Activated CD4-positive, alpha-beta T cell treated with anti-CD3 and anti-CD28 coated beads, Interleukin-2, amount 10 ng/mL, durations not matched to agents 7 days and 5 days (primary cell): ENCODE results near the gene UGT1A6. TPM values are rescaled to one million over a fixed set of nuclear protein-coding genes. Genes with fewer than 3 reads are reported as not detected.

Experiments
- CTCF ChIA-PET: fragments of 350-600 bp; sonication (Branson Sonifier 250); formaldehyde crosslinking; loops from one replicate; lab custom pipeline; 2021; ENCODE audit warnings: antibody characterized with exemption; lab: Charles Lee
- POLR2A ChIA-PET: fragments of 350-600 bp; sonication (Branson Sonifier 250); formaldehyde crosslinking; loops from one replicate; lab custom pipeline; 2021; ENCODE audit warnings: antibody characterized with exemption; lab: Charles Lee
- DNase-seq: peaks from one replicate; pipeline ENCODE4 v3.0.0-alpha.2; 2020
- H3K27ac Mint-ChIP-seq: one replicate; pipeline ENCODE4 v1.8.0; 2021; ENCODE audit warnings: mild to moderate bottlenecking, moderate library complexity, mixed read lengths
- H3K27me3 Mint-ChIP-seq: one replicate; pipeline ENCODE4 v1.8.0; 2021; ENCODE audit warnings: mixed read lengths
- H3K36me3 Mint-ChIP-seq: one replicate; pipeline ENCODE4 v1.8.0; 2021; ENCODE audit warnings: low read depth, mixed read lengths
- H3K4me1 Mint-ChIP-seq: one replicate; pipeline ENCODE4 v1.8.0; 2021; ENCODE audit warnings: mixed read lengths
- H3K4me3 Mint-ChIP-seq: one replicate; pipeline ENCODE4 v1.8.0; 2021; ENCODE audit warnings: mild to moderate bottlenecking, moderate library complexity, mixed read lengths
- H3K9me3 Mint-ChIP-seq: one replicate; pipeline ENCODE4 v1.8.0; 2021; ENCODE audit warnings: mixed read lengths
- total RNA-seq, 2 experiments: library from RNA; stranded (reverse); gene quantifications; one replicate each; pipeline ENCODE4 v1.2.3, GENCODE V29; 2021

The UGT1A6 gene
- total RNA-seq, 2 experiments from 2014 or later = not detected

DNA sequence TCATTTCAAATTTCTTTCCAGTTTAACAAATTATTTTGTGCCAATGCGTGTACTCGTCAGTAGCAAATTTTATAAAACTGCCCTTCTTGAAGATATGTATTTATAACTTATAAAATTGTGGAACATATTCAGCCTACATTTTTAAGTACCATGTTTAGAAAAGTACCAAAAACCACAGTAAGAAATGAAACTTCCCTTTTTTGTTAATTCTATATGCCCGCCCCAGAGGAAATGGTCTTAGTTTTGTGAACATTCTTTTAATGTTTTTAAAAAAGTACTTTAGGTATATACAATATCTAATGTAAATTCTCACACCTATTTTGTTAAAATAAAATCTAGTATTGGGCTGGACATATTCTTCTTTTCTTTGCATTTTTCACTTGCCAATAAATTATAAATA, 19.8 kb upstream of the UGT1A6 start:
- no peak for DNase-seq
- Mint-ChIP-seq H3K9me3 (no peaks in the 10 kb centered on the region), H3K27me3 (peaks cover 24% of the 10 kb centered on the region), H3K36me3 (no peaks in the 10 kb centered on the region), H3K4me3 (no peak overlapping the region), H3K4me1 (no peaks in the 10 kb centered on the region), H3K27ac (no peak overlapping the region)
- ChIA-PET CTCF (no interaction called here), POLR2A (no interaction called here)

DNA sequence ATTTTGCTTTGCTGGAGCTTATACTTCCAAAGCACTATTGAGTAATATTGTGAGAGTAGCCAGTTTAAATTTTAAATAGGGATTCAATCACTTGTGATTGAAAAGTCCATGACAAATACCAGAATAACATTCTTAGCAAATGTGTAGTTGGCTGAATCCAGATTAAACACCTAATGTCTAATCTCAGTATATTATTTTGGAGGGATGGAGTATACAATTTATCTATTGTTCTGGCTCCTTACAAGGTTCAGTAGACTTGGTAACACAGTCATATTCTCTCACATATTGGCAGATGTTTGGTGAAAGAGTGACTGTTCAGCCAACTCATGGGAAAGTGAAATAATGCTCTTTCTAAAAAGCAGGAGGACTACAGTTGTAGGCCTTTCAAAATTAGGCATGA, 18.8 kb upstream of the UGT1A6 start:
- no peak for DNase-seq
- H3K36me3 Mint-ChIP-seq = no peaks in the 10 kb centered on the region
- no peaks in the 10 kb centered on the region for H3K4me1 Mint-ChIP-seq
- H3K27ac Mint-ChIP-seq = no peak overlapping the region
- no peak overlapping the region for H3K4me3 Mint-ChIP-seq
- no peaks in the 10 kb centered on the region for H3K9me3 Mint-ChIP-seq
- ChIA-PET POLR2A (no interaction called here), CTCF (no interaction called here)
- peaks cover 29% of the 10 kb centered on the region for H3K27me3 Mint-ChIP-seq

DNA sequence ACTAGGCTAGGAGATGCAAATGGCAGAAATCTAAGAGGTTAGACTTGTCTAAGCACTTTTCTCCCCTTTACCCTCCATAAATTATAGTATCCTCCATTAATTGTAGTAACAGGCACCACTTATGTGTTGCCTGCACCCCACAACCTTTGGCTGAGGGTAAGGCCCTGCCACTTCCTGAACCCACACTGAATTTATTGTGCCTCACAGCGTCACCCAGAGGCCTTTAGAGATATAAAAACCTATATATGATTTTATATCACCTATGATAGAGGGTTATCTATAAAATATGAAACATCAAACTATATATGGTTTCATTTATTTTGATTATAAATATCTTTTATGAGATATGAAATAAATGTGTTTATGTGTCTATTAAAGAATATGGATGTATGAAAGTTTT, 18.4 kb upstream of the UGT1A6 start:
- no peak overlapping the region for H3K4me3 Mint-ChIP-seq
- H3K4me1 Mint-ChIP-seq = no peaks in the 10 kb centered on the region
- no peak for DNase-seq
- no peaks in the 10 kb centered on the region for H3K36me3 Mint-ChIP-seq
- no peaks in the 10 kb centered on the region for H3K9me3 Mint-ChIP-seq
- ChIA-PET POLR2A (no interaction called here), CTCF (no interaction called here)
- H3K27me3 Mint-ChIP-seq = peaks cover 32% of the 10 kb centered on the region
- H3K27ac Mint-ChIP-seq = no peak overlapping the region

DNA sequence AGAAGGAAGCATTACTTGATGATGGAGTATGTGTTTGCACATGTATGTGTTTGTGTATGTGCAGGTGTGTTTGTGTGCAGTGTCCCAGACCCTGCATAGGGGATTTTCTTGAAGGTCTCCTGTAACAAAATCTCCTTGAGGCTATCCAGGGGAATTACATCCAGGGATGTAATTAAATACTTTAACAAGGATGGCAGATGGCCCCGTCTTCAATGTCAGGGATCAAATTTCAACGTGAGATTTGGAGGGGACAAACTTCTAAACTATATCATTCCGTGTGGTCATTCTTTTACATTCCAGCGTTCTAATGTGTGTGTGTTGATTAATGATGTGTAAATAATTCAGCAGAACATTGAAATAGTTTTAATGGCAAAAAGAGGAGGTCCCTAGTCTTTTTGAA, 17.7 kb upstream of the UGT1A6 start:
- H3K27me3 Mint-ChIP-seq = peaks cover 31% of the 10 kb centered on the region
- H3K9me3 Mint-ChIP-seq = no peaks in the 10 kb centered on the region
- H3K27ac Mint-ChIP-seq = no peak overlapping the region
- ChIA-PET CTCF (no interaction called here), POLR2A (no interaction called here)
- H3K4me3 Mint-ChIP-seq = no peak overlapping the region
- no peaks in the 10 kb centered on the region for H3K4me1 Mint-ChIP-seq
- DNase-seq = no peak
- H3K36me3 Mint-ChIP-seq = no peaks in the 10 kb centered on the region

DNA sequence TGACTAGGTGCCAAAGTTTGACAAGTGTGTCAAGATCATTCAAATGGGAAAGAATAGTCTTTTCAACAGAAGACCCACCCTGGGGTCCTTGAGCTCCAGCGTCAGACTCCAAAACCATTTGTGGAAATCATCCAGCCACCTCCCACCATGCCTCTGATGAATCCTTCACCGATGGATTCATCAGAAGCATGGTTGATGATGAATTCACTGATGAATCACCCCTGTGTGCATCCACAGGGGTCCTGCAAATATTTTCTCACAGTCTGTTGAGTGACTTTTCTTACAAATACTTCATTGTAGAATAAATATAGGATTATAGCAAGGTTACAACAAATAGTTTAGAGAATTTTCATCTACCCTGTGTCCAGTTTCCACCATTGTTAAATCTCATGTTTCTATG, 16.6 kb upstream of the UGT1A6 start:
- Mint-ChIP-seq H3K4me1 (no peaks in the 10 kb centered on the region), H3K36me3 (no peaks in the 10 kb centered on the region)
- POLR2A ChIA-PET = no interaction called here

DNA sequence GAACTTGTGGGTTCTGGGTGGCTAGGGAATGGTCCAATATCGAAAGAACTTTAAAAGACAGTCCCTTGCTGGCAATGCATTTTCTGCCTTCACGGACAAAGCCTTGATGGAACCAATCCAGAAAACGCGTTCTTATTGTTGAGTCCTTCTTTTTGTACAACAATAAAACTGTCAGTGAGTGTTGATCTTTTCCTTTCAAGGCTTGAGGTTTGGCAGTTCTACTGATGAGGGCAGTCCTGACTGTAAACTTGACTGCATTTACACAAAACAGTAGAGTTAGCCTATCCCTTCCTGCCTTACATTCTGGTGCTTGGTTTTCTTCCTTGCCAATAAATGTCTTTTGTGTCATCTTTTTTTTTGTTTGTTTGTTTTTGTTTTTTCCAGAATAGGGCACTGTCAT, 13.5 kb upstream of the UGT1A6 start:
- CTCF ChIA-PET = no interaction called here
- Mint-ChIP-seq H3K36me3 (no peaks in the 10 kb centered on the region), H3K4me1 (no peaks in the 10 kb centered on the region), H3K27me3 (peaks cover 30% of the 10 kb centered on the region), H3K4me3 (no peak overlapping the region), H3K9me3 (no peaks in the 10 kb centered on the region), H3K27ac (no peak overlapping the region)
- no peak for DNase-seq
- POLR2A ChIA-PET = no interaction called here

More for the DNA sequence above, 16.6 kb upstream of the UGT1A6 start:
- CTCF ChIA-PET = no interaction called here
- H3K9me3 Mint-ChIP-seq = no peaks in the 10 kb centered on the region
- no peak overlapping the region for H3K27ac Mint-ChIP-seq
- no peak overlapping the region for H3K4me3 Mint-ChIP-seq
- H3K27me3 Mint-ChIP-seq = peaks cover 25% of the 10 kb centered on the region
- no peak for DNase-seq

DNA sequence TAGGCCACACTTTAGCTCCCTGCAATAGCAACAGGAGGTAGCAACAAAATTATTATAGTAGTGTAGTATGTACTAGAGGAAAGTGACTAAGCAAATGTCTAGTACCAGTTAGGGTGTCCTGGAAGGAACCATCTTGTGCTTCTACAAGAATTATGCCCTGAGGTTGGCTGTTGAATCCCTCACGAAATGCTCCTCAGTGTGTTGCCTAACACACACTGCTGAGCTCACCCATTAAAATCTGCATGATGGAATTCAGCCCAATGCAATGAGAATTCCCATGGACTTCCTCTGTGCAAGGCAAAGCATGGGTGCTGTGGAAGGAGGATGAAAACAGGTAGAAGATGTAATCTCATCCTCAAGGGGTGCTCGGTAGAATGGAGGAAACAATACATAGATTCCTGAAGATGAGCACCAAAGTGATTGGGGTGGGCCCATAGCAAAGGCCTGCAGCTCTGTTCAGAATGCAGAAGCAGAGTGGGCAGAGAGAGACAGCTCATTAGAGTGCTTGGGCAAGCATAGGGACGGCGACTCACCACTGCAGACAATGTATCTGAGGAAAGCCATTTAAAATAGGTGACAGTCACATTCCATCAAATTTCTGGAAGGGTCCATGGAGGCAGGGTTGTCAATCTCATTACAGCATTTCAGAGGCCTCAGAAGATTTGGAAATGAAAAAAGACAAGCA, 12.2 kb upstream of the UGT1A6 start:
- H3K4me1 Mint-ChIP-seq = no peaks in the 10 kb centered on the region
- DNase-seq = no peak
- H3K9me3 Mint-ChIP-seq = no peaks in the 10 kb centered on the region
- ChIA-PET CTCF (no interaction called here), POLR2A (no interaction called here)
- H3K27me3 Mint-ChIP-seq = peaks cover 32% of the 10 kb centered on the region
- no peaks in the 10 kb centered on the region for H3K36me3 Mint-ChIP-seq
- no peak overlapping the region for H3K4me3 Mint-ChIP-seq
- no peak overlapping the region for H3K27ac Mint-ChIP-seq

DNA sequence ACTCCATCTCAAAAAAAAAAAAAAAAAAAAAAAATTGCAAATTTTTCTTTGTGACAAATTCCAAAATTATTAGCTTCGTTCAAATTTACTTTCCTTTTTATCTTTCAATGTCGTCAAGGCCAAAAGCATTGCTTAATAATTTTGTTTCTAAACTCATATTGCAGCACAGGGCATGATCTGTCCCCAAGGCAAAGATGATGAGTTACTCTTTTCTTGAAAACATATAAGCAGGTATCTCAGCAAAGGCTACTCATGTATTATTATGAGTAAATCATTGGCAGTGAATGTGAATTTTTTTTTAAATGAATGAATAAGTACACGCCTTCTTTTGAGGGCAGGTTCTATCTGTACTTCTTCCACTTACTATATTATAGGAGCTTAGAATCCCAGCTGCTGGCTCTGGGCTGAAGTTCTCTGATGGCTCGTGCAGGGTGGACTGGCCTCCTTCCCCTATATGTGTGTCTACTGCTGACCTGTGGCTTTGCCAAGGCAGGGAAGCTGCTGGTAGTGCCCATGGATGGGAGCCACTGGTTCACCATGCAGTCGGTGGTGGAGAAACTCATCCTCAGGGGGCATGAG, 11.1 kb upstream of the UGT1A6 start, which contains the start of gene UGT1A7:
Gene UGT1A7, plus strand, starts transcription at position 381 of the 579 bp plus-strand sequence. Its CDS starts 37 bp downstream, at position 418.
- no peak for DNase-seq
- Mint-ChIP-seq H3K4me3 (no peak within 1 kb of the TSS), H3K27me3 (peaks cover 28% of the 10 kb centered on the region), H3K36me3 (no peaks in the 10 kb centered on the region), H3K27ac (no peak within 1 kb of the TSS), H3K4me1 (no peaks in the 10 kb centered on the region), H3K9me3 (no peaks in the 10 kb centered on the region)
- POLR2A ChIA-PET = no interaction called here
- CTCF ChIA-PET = no interaction called here

DNA sequence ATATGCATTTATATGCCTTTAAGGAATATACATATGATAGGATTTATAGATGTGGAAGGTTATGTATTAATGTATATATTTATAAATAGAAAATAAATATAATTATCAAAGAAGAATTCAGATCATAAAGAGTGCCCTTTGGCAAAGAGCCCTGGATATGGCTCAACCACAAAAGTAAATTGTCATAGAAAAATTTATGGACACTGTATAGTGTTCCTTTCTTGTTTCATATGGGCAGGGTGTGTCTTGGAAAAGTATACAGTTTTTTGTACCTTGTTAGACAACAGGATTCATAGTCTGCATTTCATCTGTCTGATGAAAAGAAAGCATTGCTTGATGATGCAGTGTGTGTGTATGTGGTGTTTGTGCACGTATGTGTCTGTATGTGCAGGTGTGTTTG, 8.1 kb upstream of the UGT1A6 start:
- H3K4me3 Mint-ChIP-seq = no peak overlapping the region
- CTCF ChIA-PET = no interaction called here
- DNase-seq = no peak

DNA sequence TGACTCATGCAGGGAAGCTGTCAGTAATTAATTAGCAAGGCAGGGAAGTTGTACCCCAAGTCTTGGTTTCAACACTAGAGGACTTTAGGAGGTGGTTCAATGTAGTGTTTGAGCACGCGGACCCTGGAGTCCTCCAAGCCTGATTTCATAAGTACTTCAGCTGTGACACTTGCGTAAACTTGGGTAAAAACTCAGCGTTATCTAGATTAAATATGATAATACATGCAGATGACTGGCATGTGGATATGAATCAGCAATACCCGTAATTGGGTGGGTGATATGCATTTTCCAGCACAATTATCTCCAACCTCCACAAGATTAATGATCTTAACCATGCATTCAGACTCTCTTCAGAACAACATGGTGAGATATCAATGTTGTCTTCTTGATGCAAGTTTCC, 5.8 kb upstream of the UGT1A6 start:
- no peak for DNase-seq
- H3K4me1 Mint-ChIP-seq = no peaks in the 10 kb centered on the region
- H3K9me3 Mint-ChIP-seq = no peaks in the 10 kb centered on the region
- peaks cover 12% of the 10 kb centered on the region for H3K27me3 Mint-ChIP-seq
- CTCF ChIA-PET = interaction anchor here (1.0 kb wide), 1 partner anchor 13 kb away, joined by 3 read pairs; no protein-coding TSS in a partner anchor
- no peaks in the 10 kb centered on the region for H3K36me3 Mint-ChIP-seq
- no peak overlapping the region for H3K27ac Mint-ChIP-seq
- H3K4me3 Mint-ChIP-seq = no peak overlapping the region
- POLR2A ChIA-PET = no interaction called here

More for the DNA sequence above, 8.1 kb upstream of the UGT1A6 start:
- no peak overlapping the region for H3K27ac Mint-ChIP-seq
- POLR2A ChIA-PET = no interaction called here
- no peaks in the 10 kb centered on the region for H3K36me3 Mint-ChIP-seq
- peaks cover 10% of the 10 kb centered on the region for H3K27me3 Mint-ChIP-seq
- no peaks in the 10 kb centered on the region for H3K9me3 Mint-ChIP-seq
- no peaks in the 10 kb centered on the region for H3K4me1 Mint-ChIP-seq

DNA sequence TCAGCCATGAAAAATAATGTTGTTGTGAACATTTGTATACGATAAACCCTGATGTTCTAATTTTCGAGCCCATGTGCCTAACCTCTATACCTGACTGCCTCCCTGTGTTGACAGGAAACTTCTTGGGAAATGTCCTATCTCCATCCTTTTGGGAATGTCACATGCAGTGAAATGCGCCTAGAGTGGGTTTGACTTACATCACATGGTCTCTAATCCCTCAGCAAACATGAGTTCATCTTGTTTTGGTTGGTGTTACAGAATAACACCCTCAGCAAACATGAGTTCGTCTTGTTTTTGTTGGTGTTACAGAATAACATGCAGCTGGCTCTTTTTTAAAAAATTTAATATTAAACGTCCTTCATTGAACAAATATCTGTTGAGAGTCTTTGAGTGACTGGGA, 4.3 kb upstream of the UGT1A6 start:
- Mint-ChIP-seq H3K9me3 (no peaks in the 10 kb centered on the region), H3K27ac (no peak overlapping the region), H3K4me3 (no peak overlapping the region), H3K4me1 (no peaks in the 10 kb centered on the region), H3K36me3 (no peaks in the 10 kb centered on the region), H3K27me3 (peaks cover 12% of the 10 kb centered on the region)
- ChIA-PET CTCF (no interaction called here), POLR2A (no interaction called here)
- no peak for DNase-seq

DNA sequence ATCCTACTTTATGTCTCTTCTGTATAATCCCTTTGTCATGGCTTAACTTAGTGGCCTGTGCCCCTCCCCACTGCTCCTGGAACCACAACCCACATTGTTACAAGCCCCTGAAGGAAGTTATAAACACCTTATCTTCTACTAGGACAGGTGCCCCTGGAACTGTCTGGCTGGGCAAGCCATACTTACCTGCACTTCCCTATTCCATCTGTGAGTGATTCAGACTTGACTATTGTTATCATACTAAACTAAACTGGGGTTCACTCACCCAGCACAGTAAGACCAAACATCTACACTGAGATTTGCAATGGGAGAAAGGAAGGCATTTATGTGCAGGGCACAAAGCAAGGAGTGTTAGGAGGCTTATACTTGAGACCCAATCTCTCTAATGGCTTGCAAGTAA, 3.7 kb upstream of the UGT1A6 start:
- POLR2A ChIA-PET = no interaction called here
- CTCF ChIA-PET = no interaction called here
- Mint-ChIP-seq H3K9me3 (no peaks in the 10 kb centered on the region), H3K27ac (no peak overlapping the region), H3K4me3 (no peak overlapping the region), H3K36me3 (no peaks in the 10 kb centered on the region), H3K4me1 (no peaks in the 10 kb centered on the region), H3K27me3 (peaks cover 6% of the 10 kb centered on the region)
- no peak for DNase-seq

DNA sequence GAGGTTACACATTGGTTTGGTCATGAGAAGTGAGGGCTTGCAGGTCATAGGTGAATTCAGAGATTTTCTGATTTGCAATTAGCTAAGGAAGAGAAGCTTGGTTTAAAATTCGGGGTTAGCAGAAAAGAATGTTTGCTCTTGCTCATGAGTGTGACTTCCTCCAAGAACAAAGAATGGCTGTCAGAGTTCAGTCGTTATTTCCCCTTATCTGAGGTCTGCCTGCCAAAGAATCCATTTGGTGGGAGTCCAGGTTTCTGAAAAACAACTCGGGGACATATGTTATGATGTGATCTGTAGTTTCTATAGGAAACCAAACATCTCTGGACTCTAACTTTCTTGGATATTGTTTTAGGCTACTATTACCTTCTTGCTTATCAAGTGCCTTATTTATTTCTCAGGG, 3.2 kb upstream of the UGT1A6 start:
- Mint-ChIP-seq H3K9me3 (no peaks in the 10 kb centered on the region), H3K27me3 (peaks cover 6% of the 10 kb centered on the region), H3K4me3 (no peak overlapping the region), H3K4me1 (no peaks in the 10 kb centered on the region), H3K36me3 (no peaks in the 10 kb centered on the region), H3K27ac (no peak overlapping the region)
- no peak for DNase-seq
- ChIA-PET POLR2A (no interaction called here), CTCF (no interaction called here)

DNA sequence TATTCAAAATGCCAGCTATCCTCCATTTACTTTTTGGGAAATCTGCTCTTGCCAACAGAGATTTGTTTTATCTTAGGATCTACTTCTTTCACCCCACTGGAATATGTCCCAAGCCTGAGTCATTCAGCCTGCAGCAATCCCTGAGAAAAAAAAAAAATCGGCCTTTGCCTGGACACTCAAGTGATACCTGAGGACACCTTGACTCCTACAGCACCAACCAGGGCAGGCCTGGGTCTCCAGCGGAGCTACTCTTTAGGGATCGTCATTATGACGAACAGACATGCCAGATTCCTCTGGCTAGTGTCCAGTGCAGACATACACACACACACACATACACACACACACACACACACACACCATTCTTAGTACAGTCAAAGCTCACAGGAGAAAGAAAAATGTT, 2.2 kb upstream of the UGT1A6 start:
- no peaks in the 10 kb centered on the region for H3K9me3 Mint-ChIP-seq
- no peak for DNase-seq
- H3K36me3 Mint-ChIP-seq = no peaks in the 10 kb centered on the region
- H3K4me1 Mint-ChIP-seq = no peaks in the 10 kb centered on the region
- H3K27me3 Mint-ChIP-seq = peaks cover 4% of the 10 kb centered on the region
- H3K27ac Mint-ChIP-seq = no peak overlapping the region
- no peak overlapping the region for H3K4me3 Mint-ChIP-seq
- CTCF ChIA-PET = no interaction called here
- POLR2A ChIA-PET = no interaction called here
